GM19239 (cell line): ENCODE measurements around the gene LGR4.
A peak's percentile ranks its signal among the peaks of the same experiment; 100 is the strongest.

ENCODE experiments used
- DNase-seq: peaks from one replicate; pipeline ENCODE4 v3.0.0; 2011; ENCODE audit warnings: low spot score; ENCODE audit not compliant: insufficient read length
- FAIRE-seq: peaks from 2 replicates; lab custom pipeline; 2011; peaks lifted over from hg19 to GRCh38; lab: Jason Lieb, UNC

The LGR4 gene

DNA sequence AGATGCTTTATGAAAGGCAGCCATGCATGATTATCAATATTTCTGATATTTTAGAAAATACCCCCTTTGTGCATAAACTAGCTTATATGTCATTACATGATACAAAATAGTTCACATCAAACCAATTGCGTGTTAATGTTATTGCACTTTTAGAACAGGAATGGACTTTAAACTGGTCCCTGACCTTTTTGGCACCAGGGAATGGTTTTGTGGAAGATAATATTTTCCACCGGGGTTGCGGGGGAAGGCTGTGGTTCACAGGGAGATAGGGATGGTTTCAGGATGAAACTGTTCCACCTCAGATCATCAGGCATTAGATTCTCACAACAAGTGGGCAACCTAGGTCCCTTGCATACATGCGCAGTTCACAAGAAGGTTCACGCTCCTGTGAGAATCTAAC, 16.5 kb upstream of the LGR4 start:
- no peak for FAIRE-seq
- DNase-seq, result no peak

DNA sequence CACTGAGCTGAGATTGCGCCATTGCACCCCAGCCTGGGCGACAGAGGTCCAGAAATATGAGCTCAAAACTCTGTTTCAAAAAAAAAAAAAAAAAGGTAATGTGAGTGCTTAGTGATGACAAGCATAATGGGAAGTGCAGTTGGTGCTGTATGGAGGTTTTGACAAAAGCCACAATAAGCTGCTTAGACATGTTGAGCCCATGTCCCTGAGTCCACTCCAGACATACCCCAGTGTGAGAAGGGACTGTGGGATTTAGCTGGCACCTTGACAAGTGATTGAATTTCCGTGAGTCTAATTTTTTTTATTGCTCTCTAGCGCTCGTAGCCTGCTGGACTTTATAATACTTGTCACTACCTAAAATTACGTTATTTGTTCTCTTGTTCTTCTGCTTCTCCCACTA, 15.1 kb upstream of the LGR4 start:
- no peak for DNase-seq
- no peak for FAIRE-seq

DNA sequence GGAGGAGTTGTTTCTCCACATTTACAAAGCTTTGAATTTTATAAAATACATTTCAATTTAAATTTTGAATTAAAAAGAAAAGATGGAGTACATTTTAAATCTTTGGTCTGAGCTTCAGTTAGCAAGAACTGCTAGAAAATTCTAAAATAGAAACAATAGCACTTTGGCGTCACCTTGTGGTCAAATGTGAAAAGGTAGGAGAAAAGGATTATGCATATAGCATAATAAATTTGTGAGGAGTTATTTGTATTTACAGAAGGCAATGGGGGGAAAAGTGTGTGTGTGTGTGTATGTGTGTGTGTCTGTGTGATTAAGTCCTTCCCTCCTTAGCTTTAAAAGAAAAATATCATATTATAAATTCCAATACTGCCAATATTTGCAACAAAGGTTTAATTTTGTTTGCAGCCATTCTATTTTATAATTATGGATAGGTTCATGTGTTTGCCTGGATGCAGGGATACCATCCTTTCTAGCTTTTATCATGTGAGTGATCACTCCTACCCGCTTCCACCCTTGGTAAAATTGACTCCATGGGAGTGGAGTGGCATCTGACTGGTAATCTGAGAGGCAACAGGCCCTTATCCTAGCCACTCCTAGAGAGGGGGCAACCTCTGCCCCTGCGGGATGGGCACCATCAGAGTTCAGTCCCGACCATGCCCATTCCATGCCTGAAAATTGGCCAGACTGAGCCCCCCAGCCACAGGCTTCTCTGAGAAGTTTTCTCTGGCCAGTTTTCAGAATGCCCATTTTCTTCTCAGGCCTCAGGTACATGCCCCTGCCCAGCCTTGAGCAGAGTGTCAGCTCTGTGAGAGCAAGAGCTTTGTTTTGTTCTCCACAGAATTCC, 13.6 kb upstream of the LGR4 start:
- peak; percentile 8 for FAIRE-seq

DNA sequence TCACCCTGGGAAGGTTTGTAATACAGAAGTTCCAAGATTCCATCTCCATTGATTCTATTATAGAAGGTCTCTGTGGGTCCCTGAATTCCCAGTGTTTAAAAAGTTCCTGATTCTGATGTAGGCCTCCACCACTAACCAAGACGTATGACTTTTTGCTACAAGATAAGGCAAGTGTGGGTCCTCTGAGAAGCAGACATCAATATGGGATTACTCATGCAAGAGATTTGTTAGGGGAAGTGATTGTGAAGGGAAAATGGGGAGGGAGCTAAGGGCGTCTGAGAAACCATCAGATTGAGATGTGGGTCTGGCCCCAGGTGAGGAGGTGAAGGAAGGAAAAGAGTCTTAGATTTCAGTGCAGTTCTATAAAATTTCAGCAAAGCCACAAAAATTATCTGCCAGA, 10.2 kb upstream of the LGR4 start:
- FAIRE-seq, result no peak
- no peak for DNase-seq

More for the DNA sequence above, 13.6 kb upstream of the LGR4 start:
- no peak for DNase-seq

DNA sequence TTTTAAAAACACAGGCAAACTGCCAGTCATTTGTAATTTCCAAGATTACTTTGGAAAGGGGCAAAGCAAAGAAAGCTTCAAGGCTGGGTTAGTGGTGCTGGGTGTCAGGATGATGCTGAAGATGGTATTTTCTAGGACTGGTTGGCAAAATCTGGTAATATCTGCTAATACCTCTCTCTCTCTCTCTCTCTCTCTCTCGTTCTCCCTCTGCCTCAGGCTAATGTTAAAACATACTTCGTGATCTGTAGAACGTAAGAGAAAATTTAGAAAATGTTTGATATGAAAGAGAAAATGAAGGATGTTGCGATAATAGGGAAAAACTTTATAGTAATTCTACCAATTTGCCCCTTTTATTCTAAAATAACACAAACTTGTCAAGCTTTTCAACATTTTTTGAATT, 9.4 kb upstream of the LGR4 start:
- FAIRE-seq (no peak), DNase-seq (no peak)

DNA sequence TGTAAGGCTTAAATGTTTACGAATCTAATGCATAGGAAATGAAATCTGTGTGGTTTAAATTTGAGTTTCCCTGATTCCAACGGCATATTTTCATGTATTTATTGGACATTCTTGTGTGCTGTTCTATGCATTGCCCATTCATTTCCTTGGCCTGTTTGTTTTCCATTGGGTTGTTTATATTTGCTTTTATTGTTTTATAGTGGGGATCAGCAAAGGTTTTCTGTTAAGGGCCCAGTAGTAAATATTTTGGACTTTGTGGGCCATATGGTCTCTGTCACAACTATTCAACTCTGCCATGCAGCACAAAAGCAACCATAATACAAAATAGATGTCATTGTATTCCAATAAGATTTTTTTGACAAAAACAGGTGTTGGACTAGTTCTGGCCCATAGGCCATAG, 5.2 kb upstream of the LGR4 start:
- FAIRE-seq, result no peak
- no peak for DNase-seq

DNA sequence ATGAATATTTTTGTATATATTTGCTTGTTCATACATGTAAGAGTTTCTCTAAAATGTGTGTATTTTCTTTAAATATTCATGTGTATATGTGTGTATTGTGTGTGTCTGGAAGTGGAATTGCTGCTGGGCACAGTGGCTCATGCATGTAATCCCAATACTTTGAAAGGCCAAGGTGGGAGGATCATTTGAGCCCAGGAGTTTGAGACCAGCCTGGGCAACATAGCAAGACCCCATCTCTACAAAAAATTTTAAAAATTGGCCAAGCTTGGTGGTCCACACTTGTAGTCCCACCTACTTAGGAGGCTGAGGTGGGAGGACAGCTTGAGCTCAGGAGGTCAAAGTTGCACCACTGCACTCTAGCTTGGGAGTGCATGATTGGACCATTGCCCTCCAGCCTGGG, 4.7 kb upstream of the LGR4 start:
- no peak for FAIRE-seq

DNA sequence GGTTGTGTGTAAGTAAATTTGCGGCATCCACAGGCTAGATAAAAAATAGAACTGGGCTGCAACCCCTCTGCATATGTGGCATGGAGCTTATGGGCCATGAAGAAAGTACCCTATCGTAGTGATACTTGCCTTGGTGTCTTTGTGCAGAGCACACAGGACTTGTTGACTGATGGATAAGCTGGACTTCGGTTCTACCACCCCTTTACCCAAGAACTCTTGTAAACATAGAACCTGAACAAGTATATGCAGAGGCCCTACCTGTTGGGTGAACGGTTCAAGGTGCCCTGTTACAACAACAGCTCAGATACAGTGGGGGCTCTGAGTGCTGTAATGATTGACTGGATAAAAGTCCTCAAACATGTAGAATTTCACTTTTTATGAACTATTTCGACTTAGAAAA, 3.0 kb upstream of the LGR4 start:
- DNase-seq (no peak), FAIRE-seq (no peak)

More for the DNA sequence above, 4.7 kb upstream of the LGR4 start:
- DNase-seq, result no peak

DNA sequence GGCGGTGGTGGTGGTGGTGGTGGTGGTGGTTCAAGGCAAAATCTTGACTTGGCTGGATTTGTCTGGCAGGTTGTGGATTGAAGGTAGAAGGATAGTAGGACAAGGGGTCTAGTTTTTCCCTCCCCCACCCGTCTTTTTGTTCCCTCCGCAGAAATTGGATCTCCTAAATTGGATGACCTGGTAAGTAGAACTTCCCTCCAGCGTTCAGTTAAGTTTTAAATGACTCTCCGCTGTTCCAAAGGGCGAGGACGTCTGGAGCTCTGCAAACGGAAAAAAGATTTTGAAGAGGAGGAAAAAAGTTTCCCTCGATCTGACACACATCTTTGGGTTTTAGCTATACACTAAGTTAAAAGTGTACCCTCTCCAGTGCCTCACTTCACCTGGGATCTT, 422 bp upstream of the LGR4 start:
- FAIRE-seq, result no peak
- DNase-seq, result no peak

DNA sequence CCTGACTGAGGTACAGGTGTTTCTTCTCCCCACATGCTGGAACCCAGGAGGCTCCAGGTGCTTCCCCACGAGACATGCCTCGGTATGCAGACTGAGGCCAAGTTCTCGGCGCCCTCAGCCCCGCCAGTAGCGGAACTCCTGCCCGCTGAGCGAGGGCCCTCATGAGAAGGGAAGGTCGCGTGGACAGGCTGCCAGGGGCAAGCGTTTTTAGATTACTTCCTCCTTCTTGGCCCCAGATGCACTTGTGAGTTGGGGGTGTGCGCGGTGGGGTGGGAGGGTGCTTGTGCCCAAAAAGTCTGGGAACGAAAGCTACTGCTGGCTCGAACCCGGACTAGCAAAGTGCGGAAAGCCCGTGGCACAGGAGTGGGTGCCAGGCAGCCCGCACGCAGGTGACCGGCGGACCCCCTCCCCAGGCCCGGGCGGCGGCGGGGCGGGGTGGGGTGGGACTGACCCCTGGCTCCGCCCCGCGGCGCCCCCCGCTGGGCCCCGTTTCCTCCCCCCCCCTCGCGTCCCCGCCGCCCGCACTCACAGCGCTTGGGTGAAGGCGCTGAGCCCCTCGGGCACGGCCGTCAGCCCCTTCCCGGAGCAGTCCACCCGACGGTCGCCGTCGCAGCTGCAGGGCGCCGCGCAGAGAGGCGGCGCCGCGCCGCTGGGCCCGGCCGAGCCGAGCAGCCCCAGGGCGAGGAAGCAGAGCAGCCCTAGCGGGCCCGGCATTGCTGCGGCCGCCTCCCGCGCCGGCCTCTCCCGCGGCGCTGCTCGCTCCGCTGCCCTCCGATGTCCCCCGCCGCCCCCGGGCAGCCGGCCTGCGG, 797 bp downstream of the LGR4 start:
- FAIRE-seq (no peak), DNase-seq (no peak)

DNA sequence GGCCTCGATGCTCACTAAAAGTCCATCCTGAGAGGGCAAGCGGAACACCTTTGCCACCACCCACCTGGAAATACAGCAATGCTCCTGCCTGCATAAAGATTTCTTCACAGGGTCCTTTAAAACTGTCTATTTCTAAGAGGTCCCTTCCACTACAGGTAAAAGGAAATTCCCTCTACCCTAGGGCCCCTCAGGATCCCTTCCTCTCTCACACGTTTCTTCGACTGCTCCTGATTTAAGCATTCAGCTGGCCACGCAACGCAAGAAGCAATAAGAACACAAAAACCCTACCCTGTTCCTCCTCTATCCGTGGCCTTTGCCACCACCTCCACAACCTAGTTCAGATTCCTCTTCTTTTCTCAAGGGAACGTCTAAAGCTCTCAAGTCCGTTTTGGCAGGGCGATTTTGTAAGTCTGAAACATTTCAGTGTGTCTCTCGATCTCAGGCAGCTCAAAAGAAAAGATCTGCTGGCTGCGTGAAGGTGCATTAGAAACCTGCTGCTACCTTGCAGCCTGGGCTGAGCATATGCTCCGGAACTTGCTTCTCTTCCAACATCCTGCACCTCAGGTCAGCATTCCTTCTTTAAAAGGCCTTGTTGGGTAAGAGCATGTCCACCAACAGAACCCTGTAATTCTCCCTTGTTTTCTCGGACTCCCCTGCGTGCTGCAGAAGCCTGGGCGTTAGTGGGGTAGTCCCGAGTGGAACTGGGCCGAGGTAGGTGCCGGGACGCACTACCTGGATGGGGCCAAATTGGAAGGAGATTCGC, 1.6 kb downstream of the LGR4 start:
- FAIRE-seq (no peak), DNase-seq (no peak)

DNA sequence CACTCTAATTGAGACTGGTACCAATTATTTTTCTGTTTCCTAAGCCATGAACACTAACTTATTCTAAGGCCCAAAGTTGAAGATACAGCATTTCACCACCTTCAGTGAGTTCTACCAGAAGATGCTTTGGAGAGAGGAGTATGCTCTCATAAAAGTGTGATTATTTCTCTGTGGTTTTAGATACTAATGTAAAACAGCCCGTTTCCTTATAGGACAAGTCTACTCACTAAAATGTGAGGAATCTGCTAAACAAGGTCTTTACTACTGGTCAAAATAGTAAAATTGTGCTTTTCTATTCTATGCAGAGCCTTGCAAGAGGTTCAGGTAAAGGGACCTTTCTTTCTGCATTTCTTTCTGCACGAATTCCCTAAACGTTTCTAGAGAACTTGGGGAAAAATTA, 2.4 kb downstream of the LGR4 start:
- FAIRE-seq, result no peak
- no peak for DNase-seq

DNA sequence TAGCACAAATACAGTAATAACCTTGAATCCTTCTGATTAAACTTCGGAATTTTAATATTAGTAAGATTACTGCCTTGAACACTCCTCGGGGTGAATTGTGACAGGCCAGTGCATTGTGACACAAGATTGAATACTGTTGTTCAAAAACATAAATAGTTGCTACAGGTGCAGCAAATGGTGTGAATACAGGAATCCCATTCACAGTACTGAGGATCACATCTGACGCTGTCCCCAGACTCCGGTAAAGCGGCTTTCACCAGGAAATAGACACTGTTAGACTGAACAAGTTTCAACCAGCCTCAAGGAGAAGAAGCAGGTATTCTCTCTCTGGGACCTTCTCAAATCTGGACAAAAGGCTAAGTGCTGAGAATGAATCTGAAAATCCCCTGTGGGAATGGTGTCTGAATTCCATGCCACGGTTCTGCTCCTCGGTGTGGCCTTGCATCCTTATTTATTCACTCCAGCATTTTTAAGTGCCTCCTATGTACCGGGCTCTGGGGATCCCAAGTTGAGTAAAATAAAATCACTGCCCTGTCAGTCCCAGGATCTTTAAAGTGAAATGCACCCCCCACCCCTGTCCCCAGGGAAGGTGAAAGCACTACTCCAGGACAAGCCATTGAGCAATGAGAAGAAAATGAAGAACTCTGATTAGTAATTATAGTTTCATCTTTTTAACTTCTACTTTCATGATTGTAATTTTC, 3.4 kb downstream of the LGR4 start:
- no peak for FAIRE-seq
- DNase-seq, result no peak

DNA sequence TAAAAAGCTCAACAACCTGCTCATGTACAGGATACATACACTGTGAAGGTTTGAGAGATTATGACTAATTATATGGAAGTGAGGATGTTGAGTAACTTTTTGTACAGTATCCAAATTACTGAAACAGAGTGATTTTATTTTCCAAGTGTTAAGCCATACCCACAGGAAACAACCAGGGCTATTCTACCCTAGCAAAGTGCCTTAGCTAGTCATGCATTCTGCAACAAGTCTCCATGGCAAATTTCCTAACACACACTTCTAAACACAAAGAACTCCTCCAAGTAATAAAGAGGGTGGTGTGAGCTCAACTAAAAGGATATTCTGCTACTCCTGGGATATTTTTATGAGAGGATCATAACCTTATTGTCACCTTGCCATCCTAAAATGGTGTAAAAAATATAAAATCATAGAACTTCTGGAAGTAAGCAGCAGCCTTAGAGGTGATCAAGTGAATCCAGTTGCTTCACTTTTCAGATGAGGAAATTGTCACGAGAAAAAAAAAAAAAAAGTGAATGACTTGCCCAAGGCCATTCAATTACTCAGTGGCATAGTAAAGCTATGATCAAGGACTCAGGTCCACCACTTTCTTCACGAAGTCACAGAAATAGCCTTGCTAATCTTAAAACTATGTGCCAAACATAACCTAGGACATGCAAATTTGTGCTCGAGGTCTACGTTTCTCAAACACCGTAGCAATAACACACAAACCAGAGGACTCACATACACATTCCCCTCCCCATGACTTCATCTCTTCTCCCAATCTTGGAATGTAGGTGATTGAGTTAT, 4.2 kb downstream of the LGR4 start:
- FAIRE-seq (no peak), DNase-seq (no peak)

DNA sequence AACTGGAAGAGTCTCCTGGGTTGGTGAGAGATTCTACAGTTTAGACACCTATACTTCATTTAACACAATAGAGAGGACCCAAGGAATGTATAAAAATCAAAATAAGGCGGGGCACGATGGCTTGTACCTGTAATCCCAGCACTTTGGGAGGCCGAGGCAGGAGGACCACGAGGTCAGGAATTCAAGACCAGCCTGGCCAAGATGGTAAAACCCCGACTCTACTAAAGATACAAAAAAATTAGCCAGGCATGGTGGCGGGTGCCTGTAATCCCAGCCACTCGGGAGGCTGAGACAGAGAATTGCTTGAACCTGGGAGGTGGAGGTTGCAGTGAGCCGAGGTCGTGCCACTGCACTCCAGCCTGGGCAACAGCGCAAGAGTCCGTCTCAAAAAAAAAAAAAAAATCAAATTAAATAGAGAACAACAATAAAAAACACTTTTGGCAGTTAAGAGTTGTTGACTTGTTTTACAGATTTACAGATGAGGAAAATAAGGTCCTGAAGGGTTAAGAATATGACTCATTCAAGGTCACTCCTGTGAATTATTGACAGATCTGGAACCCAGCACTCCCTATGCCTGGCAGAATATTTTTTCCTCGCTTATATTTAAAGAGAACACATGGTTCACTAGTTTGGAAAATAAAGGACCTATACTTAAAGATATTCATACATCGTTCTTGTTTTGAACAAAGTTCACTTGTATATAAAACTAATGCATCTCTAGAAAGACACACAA, 5.2 kb downstream of the LGR4 start:
- FAIRE-seq (no peak), DNase-seq (no peak)

DNA sequence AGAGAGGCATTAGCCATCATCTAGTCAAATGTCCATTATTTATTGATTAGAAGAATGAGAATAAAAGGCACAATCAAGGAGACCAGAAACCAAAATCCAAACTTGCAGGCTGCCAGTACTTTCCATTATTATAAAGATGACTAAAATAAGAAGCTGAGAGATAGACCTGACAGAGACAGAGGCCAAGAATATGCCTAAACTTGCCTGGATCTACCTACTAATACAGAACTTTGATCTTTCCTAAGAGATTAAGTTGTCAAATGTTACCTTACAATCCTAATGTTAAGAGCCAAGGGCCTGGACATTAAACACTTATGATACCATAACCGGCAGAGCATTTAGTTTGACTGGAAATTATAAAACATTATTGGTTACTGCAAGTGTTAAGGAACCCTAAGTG, 6.2 kb downstream of the LGR4 start:
- DNase-seq (no peak), FAIRE-seq (no peak)

DNA sequence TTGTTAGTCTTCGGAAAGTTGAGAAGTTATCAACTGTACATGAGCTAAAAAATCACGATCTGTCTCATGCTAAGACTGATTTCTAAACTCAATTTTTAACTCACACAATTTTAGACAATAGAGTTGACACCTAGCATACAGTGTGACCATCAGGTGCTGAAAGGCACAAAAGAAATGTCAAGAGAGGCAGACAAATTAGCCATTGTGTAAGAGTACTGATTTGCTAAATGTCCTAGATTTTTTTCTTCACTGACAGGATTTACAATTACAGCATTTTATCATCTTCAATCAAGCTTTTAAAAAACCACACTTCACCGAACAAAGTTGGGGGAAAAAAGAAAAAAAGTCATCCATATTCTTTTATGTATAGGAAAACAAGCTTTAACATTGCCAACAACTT, 7.0 kb downstream of the LGR4 start:
- no peak for DNase-seq
- FAIRE-seq, result no peak

DNA sequence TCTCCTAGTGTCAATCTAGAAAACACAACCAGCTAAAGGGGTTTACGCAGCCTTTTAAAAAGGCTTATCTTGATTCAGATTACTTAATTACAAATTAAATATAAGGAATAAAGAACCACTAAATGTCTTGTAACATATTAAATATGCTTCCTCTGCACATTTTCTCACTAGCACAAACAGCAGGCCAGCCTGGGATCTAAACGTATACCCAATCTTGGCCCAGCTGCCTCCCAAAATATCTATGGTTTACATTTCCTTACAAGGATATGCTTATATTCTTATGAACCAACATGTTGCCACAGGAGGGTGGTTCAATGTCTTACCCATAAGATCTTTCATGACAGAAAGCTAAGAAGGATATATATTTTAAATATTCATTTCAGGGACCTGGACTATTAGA, 7.7 kb downstream of the LGR4 start:
- no peak for FAIRE-seq
- DNase-seq, result no peak

DNA sequence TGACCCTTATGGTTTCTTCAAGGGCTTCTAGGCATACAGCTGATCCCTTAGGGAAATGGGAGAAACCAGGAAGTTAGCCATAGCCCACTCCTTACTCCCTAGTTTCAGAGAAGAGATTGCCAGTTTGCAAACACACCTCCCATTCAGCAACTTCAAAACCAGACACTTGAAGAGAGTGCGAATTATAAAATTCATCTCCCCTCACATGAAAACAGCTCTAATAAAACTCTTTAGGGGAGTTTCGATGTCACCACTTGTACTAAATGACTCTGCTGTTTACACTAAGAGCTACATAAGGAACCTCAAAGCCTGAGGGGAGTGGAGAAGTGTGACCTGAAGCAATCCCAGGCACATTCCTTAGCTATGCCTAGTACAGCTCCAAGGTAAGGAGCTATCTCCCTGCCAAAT, 8.3 kb downstream of the LGR4 start:
- DNase-seq (no peak), FAIRE-seq (no peak)
